Gastroesophageal sphincter (tissue), 4 donors: Measurements from ENCODE around the gene FAM171A1. TPM values are rescaled to one million over a fixed set of nuclear protein-coding genes. Genes with fewer than 3 reads are reported as not detected.

Experiments used
- ATAC-seq: fragments of 150-250 bp; one replicate; pipeline ENCODE4 v1.9.1; 2016; ENCODE audit warnings: mild to moderate bottlenecking, moderate library complexity
- H3K27ac ChIP-seq, 4 donors: fragments of 200-600 bp; sonication (generic) in 3 of 4; 1 replicate in 3 of 4; 2 replicates in 1 of 4; pipeline ENCODE4 v1.5.1; 2016 to 2019
- H3K27me3 ChIP-seq: fragments of 200-600 bp; sonication (generic); one replicate; pipeline ENCODE4 v1.5.1; 2019
- H3K36me3 ChIP-seq, 2 donors: fragments of 200-600 bp; sonication (generic); one replicate each; pipeline ENCODE4 v1.5.1; 2019; ENCODE audit warnings: control low read depth in 1 of 2
- H3K4me1 ChIP-seq, 3 donors: fragments of 200-600 bp; sonication (generic); 1 replicate in 2 of 3; 2 replicates in 1 of 3; pipeline ENCODE4 v1.5.1; 2016 to 2019; ENCODE audit warnings: control low read depth in 2 of 3
- H3K4me3 ChIP-seq, 2 donors: fragments of 200-600 bp; sonication (generic); one replicate each; pipeline ENCODE4 v1.5.1; 2019; ENCODE audit warnings: mild to moderate bottlenecking in 1 of 2, moderate library complexity in 1 of 2
- H3K9me3 ChIP-seq, 3 donors: fragments of 200-600 bp; sonication (generic); one replicate each; pipeline ENCODE4 v1.5.1; 2017 to 2019; ENCODE audit warnings: control low read depth in 2 of 3
- EP300 ChIP-seq: sonication (generic); formaldehyde crosslinking; IDR thresholded peaks from one replicate; pipeline ENCODE4 v1.6.1; 2017; ENCODE audit warnings: antibody characterized with exemption, mild to moderate bottlenecking
- POLR2A ChIP-seq, 2 donors: fragments of 450-650 bp; IDR thresholded peaks; one replicate each; pipeline ENCODE4 v1.6.1; 2017; ENCODE audit warnings: antibody characterized with exemption in 2 of 2, mild to moderate bottlenecking in 2 of 2, moderate library complexity in 1 of 2
- POLR2AphosphoS5 ChIP-seq: sonication (generic); formaldehyde crosslinking; IDR thresholded peaks from one replicate; pipeline ENCODE4 v1.6.1; 2017; ENCODE audit warnings: antibody characterized with exemption
- WGBS, 2 donors: methylation state at CpG; one replicate each; pipeline ENCODE4 v1.1.5; 2018; ENCODE audit warnings: low coverage in 1 of 2; 5-methylcytosine and 5-hydroxymethylcytosine counted together
- total RNA-seq, 4 donors: library from RNA; depleted of rRNA; stranded (reverse); fragments of >200 nt; gene quantifications; one replicate each; pipeline ENCODE4 v1.1.0, GENCODE V29; 2016
- TF ChIP-seq, protein P1 (sequence below), 4 experiments: fragments of 200-600 bp in 2 of 4; fragments of 450-650 bp in 2 of 4; sonication (generic) in 1 of 4; IDR thresholded peaks; one replicate each; pipeline ENCODE4 v1.5.1; 2017 to 2019; ENCODE audit warnings: antibody characterized with exemption in 4 of 4, mild to moderate bottlenecking in 2 of 4, moderate library complexity in 2 of 4

The FAM171A1 gene
- total RNA-seq, 4 donors from 2014 or later = 5.0 to 15.5 (median 13.6) TPM

DNA sequence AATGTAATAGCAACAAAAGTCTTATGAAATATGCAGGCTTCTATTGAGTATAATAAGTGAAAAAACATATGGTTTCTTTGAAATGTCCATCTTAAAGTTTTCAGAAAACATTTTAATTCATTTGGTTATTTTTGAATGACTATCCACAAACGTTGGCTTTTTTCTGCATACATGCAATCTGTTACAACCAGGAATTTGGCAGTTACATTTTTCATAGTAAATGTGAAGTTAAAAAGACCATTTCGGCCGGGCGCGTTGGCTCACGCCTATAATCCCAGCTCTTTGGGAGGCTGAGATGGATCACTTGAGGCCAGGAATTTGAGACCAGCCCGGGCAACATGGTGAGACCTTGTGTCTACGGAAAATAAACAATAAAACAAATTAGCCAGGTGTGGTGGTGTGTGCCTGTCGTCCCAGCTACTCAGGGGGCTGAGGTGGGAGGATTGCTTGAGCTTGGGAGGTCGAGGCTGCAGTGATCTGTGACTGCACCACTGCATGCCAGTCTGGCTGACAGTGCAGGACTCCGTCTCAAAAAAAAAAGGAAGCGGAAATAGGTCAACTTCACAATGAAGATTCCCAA lies 128.7 kb downstream of the FAM171A1 start:
- peaks cover 0 to 1% of the 10 kb centered on the region in 2 donors for H3K36me3 ChIP-seq
- no peak overlapping the region for H3K4me3 ChIP-seq
- 81 to 87% methylated on average over 7 to 11 of the region's 12 CpGs for WGBS, 2 donors
- H3K27me3 ChIP-seq = no peaks in the 10 kb centered on the region
- no peak overlapping the region for H3K27ac ChIP-seq
- peaks cover 0 to 6% (median 4%) of the 10 kb centered on the region in 3 donors for H3K4me1 ChIP-seq
- H3K9me3 ChIP-seq = no peaks in the 10 kb centered on the region
- no peak for ATAC-seq
- TF ChIP-seq POLR2A (IDR thresholded peaks at IDR 0.05) = no peak
- TF ChIP-seq, protein P1, sequence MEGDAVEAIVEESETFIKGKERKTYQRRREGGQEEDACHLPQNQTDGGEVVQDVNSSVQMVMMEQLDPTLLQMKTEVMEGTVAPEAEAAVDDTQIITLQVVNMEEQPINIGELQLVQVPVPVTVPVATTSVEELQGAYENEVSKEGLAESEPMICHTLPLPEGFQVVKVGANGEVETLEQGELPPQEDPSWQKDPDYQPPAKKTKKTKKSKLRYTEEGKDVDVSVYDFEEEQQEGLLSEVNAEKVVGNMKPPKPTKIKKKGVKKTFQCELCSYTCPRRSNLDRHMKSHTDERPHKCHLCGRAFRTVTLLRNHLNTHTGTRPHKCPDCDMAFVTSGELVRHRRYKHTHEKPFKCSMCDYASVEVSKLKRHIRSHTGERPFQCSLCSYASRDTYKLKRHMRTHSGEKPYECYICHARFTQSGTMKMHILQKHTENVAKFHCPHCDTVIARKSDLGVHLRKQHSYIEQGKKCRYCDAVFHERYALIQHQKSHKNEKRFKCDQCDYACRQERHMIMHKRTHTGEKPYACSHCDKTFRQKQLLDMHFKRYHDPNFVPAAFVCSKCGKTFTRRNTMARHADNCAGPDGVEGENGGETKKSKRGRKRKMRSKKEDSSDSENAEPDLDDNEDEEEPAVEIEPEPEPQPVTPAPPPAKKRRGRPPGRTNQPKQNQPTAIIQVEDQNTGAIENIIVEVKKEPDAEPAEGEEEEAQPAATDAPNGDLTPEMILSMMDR (IDR thresholded peaks at IDR 0.05) = no peak
- no peak for TF ChIP-seq POLR2AphosphoS5
- no peak for TF ChIP-seq EP300

DNA sequence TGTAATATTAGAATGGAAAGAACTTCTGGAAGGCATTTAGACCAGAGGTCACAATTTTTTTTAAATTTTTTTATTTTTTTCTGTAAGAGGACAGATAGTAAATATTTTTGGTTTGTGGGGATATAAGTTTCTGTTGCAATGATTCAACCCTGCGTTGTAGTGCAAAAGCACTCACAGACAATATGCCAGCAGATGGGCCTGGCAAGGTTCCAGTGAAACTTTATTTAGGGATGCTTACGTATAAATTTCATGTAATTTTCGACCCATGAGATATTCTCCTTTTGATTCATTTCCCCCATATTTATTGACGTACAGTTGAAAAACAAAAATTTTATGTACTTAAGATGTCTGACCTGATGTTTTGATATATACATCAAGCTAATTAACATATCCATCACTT lies 129.8 kb downstream of the FAM171A1 start:
- H3K4me1 ChIP-seq = peaks cover 0 to 17% (median 11%) of the 10 kb centered on the region in 3 donors
- H3K9me3 ChIP-seq = no peaks in the 10 kb centered on the region
- TF ChIP-seq POLR2AphosphoS5 (no peak), EP300 (no peak), POLR2A (IDR thresholded peaks at IDR 0.05) (no peak)
- TF ChIP-seq, protein P1 (IDR thresholded peaks at IDR 0.05) = no peak
- H3K4me3 ChIP-seq = no peak overlapping the region
- H3K36me3 ChIP-seq = no peaks in the 10 kb centered on the region
- no peak overlapping the region for H3K27ac ChIP-seq
- no peaks in the 10 kb centered on the region for H3K27me3 ChIP-seq
- WGBS, 2 donors = 90 to 92% methylated on average over 4 of the region's 4 CpGs
- no peak for ATAC-seq

DNA sequence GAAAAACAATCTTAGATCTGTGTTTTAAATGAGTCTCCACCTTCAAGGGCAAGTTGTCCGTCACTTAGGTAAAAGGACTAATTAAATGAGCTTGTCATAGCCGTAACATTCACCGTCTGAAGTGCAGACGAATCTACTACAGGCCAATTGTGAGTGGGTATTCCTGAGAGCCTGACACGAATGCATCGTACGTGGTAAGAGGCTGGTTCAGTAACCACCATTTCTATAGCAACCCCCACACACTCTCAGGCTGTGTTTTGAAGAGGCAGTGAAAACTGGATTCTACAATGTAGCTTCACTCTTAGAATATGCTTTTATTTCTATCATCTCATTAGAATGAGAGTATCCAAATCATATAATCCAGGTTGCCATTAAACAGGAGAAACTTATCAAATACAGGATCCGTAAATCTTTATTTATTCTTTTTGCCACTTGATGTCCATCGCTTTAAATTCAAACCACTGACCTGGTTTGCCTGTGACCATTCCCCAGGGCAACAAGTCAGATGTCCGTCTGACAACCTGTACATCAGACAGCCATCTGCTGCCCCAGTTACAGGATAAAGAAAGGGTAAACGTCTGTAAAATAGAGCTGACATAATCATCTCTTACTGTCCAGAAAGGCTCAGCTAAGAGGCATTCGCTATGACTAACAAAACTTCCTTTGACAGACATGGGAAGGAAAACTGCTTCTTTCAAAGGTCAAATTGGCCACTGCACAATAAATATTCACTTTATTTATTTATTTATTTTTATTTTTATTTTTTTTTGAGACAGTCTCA lies 132.3 kb downstream of the FAM171A1 start:
- TF ChIP-seq EP300 (no peak), POLR2AphosphoS5 (no peak), POLR2A (IDR thresholded peaks at IDR 0.05) (no peak)
- TF ChIP-seq, protein P1 (IDR thresholded peaks at IDR 0.05) = no peak
- Histone ChIP-seq H3K27me3 (no peaks in the 10 kb centered on the region), H3K36me3 (no peaks in the 10 kb centered on the region), H3K9me3 (no peaks in the 10 kb centered on the region), H3K4me3 (no peak overlapping the region), H3K4me1 (peaks cover 0 to 17% (median 11%) of the 10 kb centered on the region in 3 donors), H3K27ac (peak overlapping the region in 2 of 4 donors; percentile 24 to 32)
- WGBS, 2 donors = 76 to 80% methylated on average over 10 to 12 of the region's 12 CpGs
- no peak for ATAC-seq

DNA sequence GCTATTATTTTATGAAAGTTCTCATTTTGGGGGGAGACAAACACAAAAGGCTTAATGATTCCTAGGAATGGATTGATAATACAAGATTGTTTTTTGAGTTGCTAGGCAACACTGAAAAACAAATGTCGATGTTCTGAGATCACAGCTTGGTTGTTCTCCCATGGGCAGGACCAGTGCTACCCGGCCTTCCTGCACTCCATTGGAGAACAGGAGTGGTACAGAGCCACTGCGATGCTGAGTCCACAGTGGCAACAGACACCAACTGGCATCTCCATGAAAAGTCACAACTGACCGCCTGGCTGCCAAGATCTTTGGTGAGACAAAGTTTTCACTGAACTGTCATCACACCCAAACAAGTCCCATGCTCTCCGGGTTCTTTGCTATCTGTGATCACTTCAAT lies 133.7 kb downstream of the FAM171A1 start:
- 25 to 30% methylated on average over 2 to 5 of the region's 5 CpGs for WGBS, 2 donors
- TF ChIP-seq, protein P1 (IDR thresholded peaks at IDR 0.05) = no peak
- peak; percentile 12 for TF ChIP-seq POLR2AphosphoS5
- Histone ChIP-seq H3K9me3 (no peaks in the 10 kb centered on the region), H3K27ac (peak overlapping the region in 3 of 4 donors; percentile 19 to 59 (median 38)), H3K27me3 (no peaks in the 10 kb centered on the region), H3K36me3 (no peaks in the 10 kb centered on the region), H3K4me1 (peaks cover 0 to 17% (median 11%) of the 10 kb centered on the region in 3 donors), H3K4me3 (no peak overlapping the region)
- peak; percentile 71 for ATAC-seq

DNA sequence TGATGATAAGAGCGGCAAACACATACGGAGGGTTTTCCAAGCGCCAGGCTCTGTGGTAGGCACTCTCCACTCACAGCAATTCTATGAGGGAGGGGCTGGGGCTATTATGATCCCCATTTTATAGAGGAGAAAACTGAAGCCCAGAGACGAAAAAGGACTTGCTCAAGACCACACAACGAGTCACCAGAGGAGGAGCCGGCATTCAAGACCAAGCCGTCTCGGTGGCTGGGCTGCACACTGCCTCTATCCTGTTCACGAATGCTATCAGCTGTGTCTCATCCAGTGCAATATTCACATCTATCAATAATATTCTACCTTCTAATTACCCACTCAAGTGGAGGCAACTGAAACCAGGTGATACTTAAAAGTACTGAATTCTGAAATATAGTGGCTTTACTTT lies 134.7 kb downstream of the FAM171A1 start:
- no peak for TF ChIP-seq POLR2A (IDR thresholded peaks at IDR 0.05)
- TF ChIP-seq EP300 = no peak
- no peak for TF ChIP-seq POLR2AphosphoS5
- TF ChIP-seq, protein P1 (IDR thresholded peaks at IDR 0.05) = no peak
- peaks cover 0 to 17% (median 11%) of the 10 kb centered on the region in 3 donors for H3K4me1 ChIP-seq
- H3K4me3 ChIP-seq = no peak overlapping the region
- no peaks in the 10 kb centered on the region for H3K27me3 ChIP-seq
- no peak for ATAC-seq
- no peaks in the 10 kb centered on the region for H3K9me3 ChIP-seq
- 89 to 100% methylated on average over 5 to 9 of the region's 9 CpGs for WGBS, 2 donors
- peak overlapping the region in 2 of 4 donors; percentile 19 to 59 for H3K27ac ChIP-seq
- H3K36me3 ChIP-seq = no peaks in the 10 kb centered on the region
